Glutamatergic neuron (in vitro differentiated cells): ENCODE data around the gene PRPF31. TPM values are rescaled to one million over a fixed set of nuclear protein-coding genes. Genes with fewer than 3 reads are reported as not detected.

ENCODE experiments used
- DNase-seq: peaks from one replicate; pipeline ENCODE4 v3.0.0; 2022
- H3K27ac Mint-ChIP-seq: one replicate; pipeline ENCODE4 v1.8.0; 2020; ENCODE audit warnings: mild to moderate bottlenecking, mixed read lengths, inconsistent platforms; ENCODE audit not compliant: unreplicated experiment
- H3K27me3 Mint-ChIP-seq: one replicate; pipeline ENCODE4 v1.8.0; 2020; ENCODE audit warnings: mild to moderate bottlenecking, moderate library complexity, mixed read lengths, inconsistent platforms; ENCODE audit not compliant: unreplicated experiment
- H3K36me3 Mint-ChIP-seq: one replicate; pipeline ENCODE4 v1.8.0; 2020; ENCODE audit warnings: mild to moderate bottlenecking, mixed read lengths, inconsistent platforms; ENCODE audit not compliant: unreplicated experiment
- H3K4me1 Mint-ChIP-seq: one replicate; pipeline ENCODE4 v1.8.0; 2020; ENCODE audit warnings: mild to moderate bottlenecking, low read depth, mixed read lengths, inconsistent platforms; ENCODE audit not compliant: unreplicated experiment
- H3K4me3 Mint-ChIP-seq: one replicate; pipeline ENCODE4 v1.8.0; 2020; ENCODE audit warnings: mild to moderate bottlenecking, mixed read lengths, inconsistent platforms; ENCODE audit not compliant: unreplicated experiment
- H3K9me3 Mint-ChIP-seq: one replicate; pipeline ENCODE4 v1.8.0; 2020; ENCODE audit warnings: mild to moderate bottlenecking, moderate library complexity, mixed read lengths, inconsistent platforms; ENCODE audit not compliant: unreplicated experiment
- total RNA-seq: library from RNA; stranded (reverse); fragmentation: NEBNext Ultra II Directional; extraction: Animal tissue kit (Norgen Biotek cat#: 25700); gene quantifications from one replicate; pipeline ENCODE4 v1.2.1, GENCODE V29; 2021; ENCODE audit not compliant: unreplicated experiment
- TF ChIP-seq, protein P1 (sequence below): fragments of 200-600 bp; sonication (generic); IDR thresholded peaks from one replicate; pipeline ENCODE4 v1.5.0; 2021; ENCODE audit not compliant: partially characterized antibody, unreplicated experiment

The PRPF31 gene
- total RNA-seq, 1 donor from 2014 or later = 55.5 TPM

DNA sequence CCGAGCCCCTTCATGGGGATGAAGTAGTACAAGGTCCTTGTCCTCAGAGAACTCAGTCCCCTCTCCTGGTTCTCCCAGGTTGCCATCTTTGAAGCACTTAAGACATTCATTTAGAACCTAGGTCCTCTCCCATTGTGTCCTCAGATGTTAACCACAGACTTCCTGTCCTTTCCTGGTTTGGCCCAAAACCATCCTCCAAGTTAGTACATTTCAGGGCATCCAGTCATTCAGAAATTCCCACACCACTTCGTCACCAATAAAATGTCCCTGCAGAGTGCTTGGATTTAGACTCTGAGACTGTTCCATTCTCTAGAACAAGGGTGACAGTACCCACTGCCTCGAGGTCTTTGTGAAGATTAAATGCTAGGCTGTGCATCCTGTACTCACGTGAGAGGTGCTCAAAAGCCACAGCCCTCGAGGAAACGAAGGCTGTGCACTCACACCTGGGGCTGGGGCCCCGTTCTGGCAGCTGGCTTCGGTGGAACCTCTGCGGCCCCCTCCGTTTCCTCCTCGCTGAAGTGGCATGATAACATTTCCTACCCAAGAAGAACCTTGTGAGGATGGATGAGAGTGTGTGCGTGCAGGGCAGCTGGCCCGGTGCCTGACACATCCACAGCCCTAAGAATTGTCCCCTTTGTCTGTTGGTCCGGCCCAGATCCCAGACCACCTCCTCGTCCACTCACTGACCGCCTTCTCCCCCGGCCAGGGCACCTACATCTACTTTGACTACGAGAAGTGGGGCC, 39.2 kb downstream of the PRPF31 start:
- peaks cover 10% of the 10 kb centered on the region for H3K27me3 Mint-ChIP-seq
- DNase-seq = no peak
- H3K36me3 Mint-ChIP-seq = peaks cover 4% of the 10 kb centered on the region
- peaks cover 12% of the 10 kb centered on the region for H3K9me3 Mint-ChIP-seq
- H3K27ac Mint-ChIP-seq = no peak overlapping the region
- H3K4me1 Mint-ChIP-seq = peaks cover under 1% of the 10 kb centered on the region
- TF ChIP-seq, protein P1, sequence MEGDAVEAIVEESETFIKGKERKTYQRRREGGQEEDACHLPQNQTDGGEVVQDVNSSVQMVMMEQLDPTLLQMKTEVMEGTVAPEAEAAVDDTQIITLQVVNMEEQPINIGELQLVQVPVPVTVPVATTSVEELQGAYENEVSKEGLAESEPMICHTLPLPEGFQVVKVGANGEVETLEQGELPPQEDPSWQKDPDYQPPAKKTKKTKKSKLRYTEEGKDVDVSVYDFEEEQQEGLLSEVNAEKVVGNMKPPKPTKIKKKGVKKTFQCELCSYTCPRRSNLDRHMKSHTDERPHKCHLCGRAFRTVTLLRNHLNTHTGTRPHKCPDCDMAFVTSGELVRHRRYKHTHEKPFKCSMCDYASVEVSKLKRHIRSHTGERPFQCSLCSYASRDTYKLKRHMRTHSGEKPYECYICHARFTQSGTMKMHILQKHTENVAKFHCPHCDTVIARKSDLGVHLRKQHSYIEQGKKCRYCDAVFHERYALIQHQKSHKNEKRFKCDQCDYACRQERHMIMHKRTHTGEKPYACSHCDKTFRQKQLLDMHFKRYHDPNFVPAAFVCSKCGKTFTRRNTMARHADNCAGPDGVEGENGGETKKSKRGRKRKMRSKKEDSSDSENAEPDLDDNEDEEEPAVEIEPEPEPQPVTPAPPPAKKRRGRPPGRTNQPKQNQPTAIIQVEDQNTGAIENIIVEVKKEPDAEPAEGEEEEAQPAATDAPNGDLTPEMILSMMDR = no peak
- H3K4me3 Mint-ChIP-seq = no peak overlapping the region

DNA sequence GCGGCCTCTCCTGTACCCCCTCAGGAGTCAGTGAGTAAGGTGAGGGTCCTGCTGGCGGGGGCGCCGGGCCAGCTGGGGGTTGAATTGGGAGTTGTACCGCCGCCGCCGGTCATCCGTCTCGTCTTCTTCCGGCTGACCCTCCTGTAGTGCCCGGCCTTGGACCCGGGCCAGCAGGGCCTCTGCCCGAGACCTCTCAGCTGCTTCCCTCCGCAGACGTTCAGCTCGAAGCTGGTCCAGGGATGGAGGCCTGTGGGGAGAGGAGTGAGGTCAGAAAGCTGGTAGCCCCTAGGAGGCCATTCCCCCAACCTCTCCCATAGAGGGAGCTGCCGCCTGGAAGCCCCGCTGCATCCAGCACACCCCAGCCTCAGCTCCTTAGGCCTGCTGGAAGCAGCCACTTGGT, 40.1 kb downstream of the PRPF31 start:
- no peak overlapping the region for H3K4me3 Mint-ChIP-seq
- H3K4me1 Mint-ChIP-seq = peaks cover 6% of the 10 kb centered on the region
- H3K9me3 Mint-ChIP-seq = peaks cover 13% of the 10 kb centered on the region
- no peak overlapping the region for H3K27ac Mint-ChIP-seq
- DNase-seq = no peak
- H3K27me3 Mint-ChIP-seq = peaks cover 10% of the 10 kb centered on the region
- H3K36me3 Mint-ChIP-seq = peaks cover 4% of the 10 kb centered on the region
- TF ChIP-seq, protein P1 = no peak

DNA sequence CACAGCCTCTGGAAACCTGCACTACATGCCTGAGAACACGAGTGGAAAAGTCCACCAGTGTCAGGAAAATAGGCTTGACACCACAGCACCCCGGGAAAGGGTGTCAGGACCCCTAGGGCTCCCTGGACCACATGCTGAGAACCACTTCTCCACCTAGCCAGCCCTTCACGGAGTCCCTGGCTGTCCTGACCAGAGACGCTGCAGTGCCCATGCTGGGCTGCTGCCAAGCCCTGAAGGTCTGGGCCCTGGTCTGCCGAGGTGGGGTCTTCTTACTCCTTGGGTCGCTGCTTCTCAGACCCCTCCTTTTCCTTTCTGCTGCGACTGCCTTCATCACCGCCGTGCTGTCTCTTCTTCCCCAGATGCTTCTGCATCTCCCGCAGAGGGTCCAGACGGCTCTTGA, 40.9 kb downstream of the PRPF31 start:
- Mint-ChIP-seq H3K9me3 (peaks cover 13% of the 10 kb centered on the region), H3K4me3 (no peak overlapping the region), H3K27ac (no peak overlapping the region), H3K4me1 (peaks cover 9% of the 10 kb centered on the region), H3K36me3 (peaks cover 4% of the 10 kb centered on the region), H3K27me3 (peaks cover 14% of the 10 kb centered on the region)
- DNase-seq = no peak
- TF ChIP-seq, protein P1 = no peak

DNA sequence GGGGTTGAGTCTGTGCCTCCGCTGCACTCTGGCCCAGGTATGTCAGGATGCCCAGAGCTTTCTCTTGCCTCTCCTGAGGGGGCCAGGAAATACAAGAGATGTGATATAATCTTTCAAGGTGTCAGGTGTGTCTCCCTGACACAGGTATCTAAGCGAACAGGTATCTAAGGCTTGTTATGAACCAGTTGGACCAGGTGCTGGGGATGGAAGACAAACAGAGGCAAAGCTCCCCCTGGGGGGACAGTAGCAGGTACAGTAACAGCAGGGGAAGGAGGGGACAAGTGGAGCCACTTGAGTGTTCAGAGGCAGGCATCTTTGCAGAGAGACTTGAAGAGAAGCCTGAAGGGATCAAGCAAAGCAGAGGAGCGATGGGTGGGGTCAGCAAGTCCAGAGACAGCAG, 41.4 kb downstream of the PRPF31 start:
- Mint-ChIP-seq H3K36me3 (peaks cover 4% of the 10 kb centered on the region), H3K4me3 (peak overlapping the region; percentile 30), H3K4me1 (peaks cover 9% of the 10 kb centered on the region), H3K27me3 (peaks cover 17% of the 10 kb centered on the region), H3K27ac (no peak overlapping the region), H3K9me3 (peaks cover 13% of the 10 kb centered on the region)
- TF ChIP-seq, protein P1 = no peak
- no peak for DNase-seq

DNA sequence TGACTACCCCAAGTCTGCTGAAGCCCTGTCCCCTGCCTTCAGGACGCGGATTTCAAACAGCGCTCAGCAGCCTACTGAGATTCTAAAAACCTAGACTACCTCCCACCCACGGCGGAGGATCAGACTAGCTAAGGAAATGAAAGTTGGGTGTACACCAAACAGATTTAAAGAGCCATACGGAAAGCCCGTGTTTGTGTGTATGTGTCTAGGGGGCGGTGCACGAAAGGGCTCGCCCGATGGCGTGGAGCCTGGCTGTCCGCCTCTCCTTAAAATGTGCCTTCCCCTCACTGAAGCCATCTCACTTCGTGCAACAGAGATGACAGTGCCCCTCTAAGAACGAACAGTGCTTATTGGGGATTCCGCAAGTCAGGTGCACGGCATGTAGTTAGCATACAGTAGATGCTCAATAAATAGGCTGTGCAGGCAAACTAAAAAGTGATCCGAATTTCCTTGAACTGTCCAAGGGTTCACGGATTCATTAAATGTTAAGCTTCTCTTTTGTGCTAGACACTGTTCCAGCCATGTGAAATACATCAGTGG, 43.3 kb downstream of the PRPF31 start:
- Mint-ChIP-seq H3K27ac (peak overlapping the region; percentile 80), H3K36me3 (peaks cover 8% of the 10 kb centered on the region), H3K9me3 (peaks cover 13% of the 10 kb centered on the region), H3K27me3 (peaks cover 18% of the 10 kb centered on the region), H3K4me3 (peak overlapping the region; percentile 100), H3K4me1 (peaks cover 9% of the 10 kb centered on the region)
- DNase-seq = no peak
- TF ChIP-seq, protein P1 = no peak
